Cardiac septum (tissue), 1 donor: ENCODE results near the gene THAP2. TPM values are rescaled to one million over a fixed set of nuclear protein-coding genes. Genes with fewer than 3 reads are reported as not detected.

Experiments used
- total RNA-seq: library from RNA; stranded (reverse); fragmentation: NEBNext Ultra II Directional; extraction: Animal tissue kit (Norgen Biotek cat#: 25700); gene quantifications from one replicate; pipeline ENCODE4 v1.2.1, GENCODE V29; 2021
- donor health status: DM: no; HTN: no; CAD: no.

The THAP2 gene
- total RNA-seq, 1 donor from 2014 or later = 7.8 TPM

Other genes with a start within 250 kb of the THAP2 start
- not detected for gene LGR5, start 224.5 kb upstream of the THAP2 start, total RNA-seq
- 19.9 TPM for gene ZFC3H1, start 453 bp upstream of the THAP2 start, total RNA-seq
- gene TMEM19, start 21.8 kb downstream of the THAP2 start, total RNA-seq = 24.1 TPM
- 191 TPM for gene RAB21, start 90.6 kb downstream of the THAP2 start, total RNA-seq
- gene TBC1D15, start 175.5 kb downstream of the THAP2 start, total RNA-seq = 23.1 TPM